SK-N-SH (cell line): ENCODE measurements around the gene ATXN10. TPM values are rescaled to one million over a fixed set of nuclear protein-coding genes. Genes with fewer than 3 reads are reported as not detected.

Experiments used
- CTCF ChIA-PET: fragments of 300-600, 350-600 bp; formaldehyde crosslinking; extraction: SDS; loops from one replicate; lab custom pipeline; 2021; lab: Yijun Ruan, JAX
- POLR2A ChIA-PET: fragments of 350-600 bp; sonication (Branson Sonifier 250); formaldehyde crosslinking; extraction: SDS; loops from one replicate; lab custom pipeline; 2020; ENCODE audit warnings: antibody characterized with exemption, inconsistent platforms; lab: Yijun Ruan, JAX
- DNase-seq: peaks from one replicate; pipeline ENCODE4 v3.0.0; 2012
- H2AFZ ChIP-seq: fragments of 200-600 bp; sonication (generic); 2 replicates; pipeline ENCODE4 v1.8.1; 2016; ENCODE audit warnings: antibody characterized with exemption, mild to moderate bottlenecking, low read depth
- H3F3A ChIP-seq: fragments of 200-600 bp; sonication (generic); replicated peaks from 2 replicates; pipeline ENCODE3; 2016; ENCODE audit warnings: antibody characterized with exemption, mild to moderate bottlenecking; ENCODE audit not compliant: insufficient read depth
- H3K27ac ChIP-seq, 2 experiments: fragments of 200-500 bp in 1 of 2; fragments of 200-600 bp in 1 of 2; sonication (Bioruptor generic) in 1 of 2; sonication (generic), shearing (Covaris generic) in 1 of 2; 2 replicates each; pipeline versions ENCODE4 v1.5.1 to v1.6.1; 2014 to 2016; ENCODE audit warnings: low read depth in 2 of 2, inconsistent platforms in 1 of 2, low read length in 1 of 2, mild to moderate bottlenecking in 1 of 2, mixed read lengths in 1 of 2
- H3K27me3 ChIP-seq: fragments of 200-600 bp; sonication (generic), shearing (Covaris generic); 2 replicates; pipeline ENCODE4 v1.6.1; 2016; ENCODE audit warnings: mixed run types; ENCODE audit not compliant: insufficient read depth
- H3K36me3 ChIP-seq, 2 experiments: fragments of 200-500 bp in 1 of 2; fragments of 200-600 bp in 1 of 2; sonication (Bioruptor generic) in 1 of 2; sonication (generic) in 1 of 2; replicated peaks in 1 of 2; 2 replicates each; pipeline versions ENCODE3 to v1.5.1; 2014 to 2016; ENCODE audit warnings: low read length in 1 of 2, mild to moderate bottlenecking in 1 of 2; ENCODE audit not compliant: insufficient read depth in 2 of 2, control insufficient read depth in 1 of 2
- H3K4me1 ChIP-seq, 2 experiments: fragments of 200-500 bp in 1 of 2; fragments of 200-600 bp in 1 of 2; sonication (Bioruptor generic) in 1 of 2; sonication (generic), shearing (Covaris generic) in 1 of 2; 2 replicates each; pipeline versions ENCODE4 v1.5.1 to v1.6.1; 2014 to 2016; ENCODE audit warnings: low read depth in 1 of 2, low read length in 1 of 2, mixed run types in 1 of 2; ENCODE audit not compliant: insufficient read depth in 2 of 2, control insufficient read depth in 1 of 2
- H3K4me2 ChIP-seq: fragments of 200-600 bp; sonication (generic), shearing (Covaris generic); 2 replicates; pipeline ENCODE4 v1.6.1; 2017; ENCODE audit warnings: mixed run types
- H3K4me3 ChIP-seq, 2 experiments: fragments of 200-500 bp in 1 of 2; fragments of 200-600 bp in 1 of 2; sonication (Bioruptor generic) in 1 of 2; sonication (generic), shearing (Covaris generic) in 1 of 2; 2 replicates each; pipeline versions ENCODE4 v1.5.1 to v1.8.1; 2014 to 2016; ENCODE audit warnings: low read depth in 2 of 2, inconsistent platforms in 1 of 2, low read length in 1 of 2, mild to moderate bottlenecking in 1 of 2, mixed read lengths in 1 of 2, moderate library complexity in 1 of 2
- H3K79me2 ChIP-seq: fragments of 200-600 bp; sonication (generic); 2 replicates; pipeline ENCODE4 v1.8.1; 2017; ENCODE audit warnings: mild to moderate bottlenecking; ENCODE audit not compliant: insufficient read depth
- H3K9ac ChIP-seq: fragments of 200-600 bp; sonication (generic); 2 replicates; pipeline ENCODE4 v1.6.1; 2017; ENCODE audit warnings: mixed run types
- H3K9me2 ChIP-seq: fragments of 200-600 bp; sonication (generic); 2 replicates; pipeline ENCODE4 v1.6.1; 2017; ENCODE audit warnings: mixed run types
- H3K9me3 ChIP-seq: fragments of 200-600 bp; sonication (generic); 2 replicates; pipeline ENCODE4 v1.6.1; 2017; ENCODE audit warnings: mixed run types, mild to moderate bottlenecking, moderate library complexity
- H4K20me1 ChIP-seq: fragments of 200-600 bp; sonication (generic); 2 replicates; pipeline ENCODE4 v1.6.1; 2017; ENCODE audit warnings: mild to moderate bottlenecking, mixed run types; ENCODE audit not compliant: insufficient read depth
- ELF1 ChIP-seq: IDR thresholded peaks from 2 replicates; pipeline ENCODE4 v1.4.0; 2012
- EP300 ChIP-seq, 2 experiments: IDR thresholded peaks; 2 replicates each; pipeline versions ENCODE4 v1.4.0 to v1.6.1; 2012; ENCODE audit warnings: borderline replicate concordance in 1 of 2, low read depth in 1 of 2, low read length in 1 of 2
- EZH2phosphoT487 ChIP-seq: fragments of 200-600 bp; sonication (generic); IDR thresholded peaks from 2 replicates; pipeline ENCODE4 v1.6.1; 2017; ENCODE audit warnings: low read depth, mixed run types, mild to moderate bottlenecking, antibody characterized with exemption, moderate library complexity, borderline replicate concordance
- FOXJ3 ChIP-seq: sonication (generic); formaldehyde crosslinking; IDR thresholded peaks from 2 replicates; pipeline ENCODE4 v1.5.1; 2020; ENCODE audit warnings: mild to moderate bottlenecking, missing genetic modification reagents
- MEF2A ChIP-seq: IDR thresholded peaks from 2 replicates; pipeline ENCODE4 v1.4.0; 2012; ENCODE audit warnings: low read depth, borderline replicate concordance
- MXI1 ChIP-seq: IDR thresholded peaks from 2 replicates; pipeline ENCODE4 v1.6.1; 2012; ENCODE audit warnings: mild to moderate bottlenecking, low read depth, low read length, improper control_type of control experiment
- NFIC ChIP-seq: IDR thresholded peaks from 2 replicates; pipeline ENCODE4 v1.4.0; 2012; ENCODE audit warnings: borderline replicate concordance
- RCOR1 ChIP-seq: fragments of 150-350 bp; IDR thresholded peaks from 2 replicates; pipeline ENCODE4 v1.6.1; 2017; ENCODE audit warnings: antibody characterized with exemption, low read length
- REST ChIP-seq: IDR thresholded peaks from 2 replicates; pipeline ENCODE4 v1.6.1; 2012; ENCODE audit warnings: mild to moderate bottlenecking, low read depth, low read length, moderate library complexity
- RXRA ChIP-seq: IDR thresholded peaks from 2 replicates; pipeline ENCODE4 v1.4.0; 2012; ENCODE audit warnings: low read depth, mild to moderate bottlenecking, borderline replicate concordance
- SMC3 ChIP-seq: IDR thresholded peaks from 2 replicates; pipeline ENCODE4 v1.6.1; 2012; ENCODE audit warnings: low read depth, low read length, improper control_type of control experiment
- TAF1 ChIP-seq: IDR thresholded peaks from 2 replicates; pipeline ENCODE4 v1.6.1; 2012; ENCODE audit warnings: low read depth, mild to moderate bottlenecking, low read length, moderate library complexity, borderline replicate concordance
- TCF12 ChIP-seq: IDR thresholded peaks from 2 replicates; pipeline ENCODE4 v1.4.0; 2012
- TEAD4 ChIP-seq: IDR thresholded peaks from 2 replicates; pipeline ENCODE4 v1.4.0; 2012; ENCODE audit warnings: mild to moderate bottlenecking, borderline replicate concordance; ENCODE audit not compliant: insufficient read depth
- USF1 ChIP-seq: IDR thresholded peaks from 2 replicates; pipeline ENCODE4 v1.4.0; 2012; ENCODE audit warnings: low read depth, borderline replicate concordance
- USF2 ChIP-seq: fragments of 150-350 bp; IDR thresholded peaks from 2 replicates; pipeline ENCODE4 v1.6.1; 2017; ENCODE audit warnings: antibody characterized with exemption, low read length, low read depth, borderline replicate concordance
- YY1 ChIP-seq: IDR thresholded peaks from 2 replicates; pipeline ENCODE4 v1.4.0; 2012; ENCODE audit warnings: low read depth, mild to moderate bottlenecking
- WGBS: methylation state at CpG from one replicate; pipeline ENCODE4 v1.1.6; 2017; ENCODE audit warnings: low lambda C conversion rate; 5-methylcytosine and 5-hydroxymethylcytosine counted together
- polyA plus RNA-seq, 3 experiments: library from polyadenylated mRNA; depleted of rRNA; stranded (reverse); fragments of >200 nt; gene quantifications; 2 replicates each; pipeline ENCODE4 v1.2.3, GENCODE V29; 2012
- TF ChIP-seq, protein P1 (sequence below): fragments of 200-600 bp; sonication (generic); IDR thresholded peaks from 2 replicates; pipeline ENCODE4 v1.6.1; 2017; ENCODE audit warnings: antibody characterized with exemption, mild to moderate bottlenecking, moderate library complexity

ATXN10 gene
- polyA plus RNA-seq, 1 of the 3 experiments (the other 2 are of a cell fraction): 202 TPM

GRCh38 chr22:45742866-45743450, 71.3 kb downstream of the ATXN10 start:
- Histone ChIP-seq H3K4me1 (no peaks in the 10 kb centered on the region), H4K20me1 (peaks cover 6% of the 10 kb centered on the region; the same call in 1 of the 2 replicates), H3K9me2 (no peaks in the 10 kb centered on the region)
- DNase-seq: no peak
- CTCF ChIA-PET: no interaction called here
- TF ChIP-seq SMC3 (no peak), RCOR1 (no peak), MXI1 (no peak), EP300 (IDR thresholded peaks at IDR 0.05; ENCODE audit: borderline replicate concordance in 1 of 2, low read depth in 1 of 2, low read length in 1 of 2) (no peak), ELF1 (no peak), YY1 (no peak), TAF1 (no peak), USF2 (no peak), TEAD4 (no peak), RXRA (no peak), EZH2phosphoT487 (no peak), MEF2A (no peak), REST (no peak)
- TF ChIP-seq, all 33 proteins: peak for 0
- H3K9me3 ChIP-seq: no peaks in the 10 kb centered on the region
- no peak overlapping the region for H3K4me3 ChIP-seq
- H3K27ac ChIP-seq: no peak overlapping the region
- H3K27me3 ChIP-seq: no peaks in the 10 kb centered on the region
- peaks cover 67 to 83% of the 10 kb centered on the region in 2 experiments for H3K36me3 ChIP-seq
- POLR2A ChIA-PET: no interaction called here
- 91% methylated on average over 8 of the region's 8 CpGs for WGBS
- H3K9ac ChIP-seq: no peak overlapping the region
- peaks cover 49% of the 10 kb centered on the region; the same call in 1 of the 2 replicates for H3K79me2 ChIP-seq
- peaks cover 3% of the 10 kb centered on the region for H3F3A ChIP-seq
- no peak overlapping the region for H3K4me2 ChIP-seq
- no peak overlapping the region for H2AFZ ChIP-seq

- H3K9me2 ChIP-seq: no peaks in the 10 kb centered on the region
- peaks cover 48% of the 10 kb centered on the region; the same call in 1 of the 2 replicates for H3K79me2 ChIP-seq
- DNase-seq: no peak
- TF ChIP-seq TEAD4: no peak
- no peak for TF ChIP-seq FOXJ3 (CRISPR knock-in tag)
- TF ChIP-seq NFIC: no peak
- TF ChIP-seq, protein P1, sequence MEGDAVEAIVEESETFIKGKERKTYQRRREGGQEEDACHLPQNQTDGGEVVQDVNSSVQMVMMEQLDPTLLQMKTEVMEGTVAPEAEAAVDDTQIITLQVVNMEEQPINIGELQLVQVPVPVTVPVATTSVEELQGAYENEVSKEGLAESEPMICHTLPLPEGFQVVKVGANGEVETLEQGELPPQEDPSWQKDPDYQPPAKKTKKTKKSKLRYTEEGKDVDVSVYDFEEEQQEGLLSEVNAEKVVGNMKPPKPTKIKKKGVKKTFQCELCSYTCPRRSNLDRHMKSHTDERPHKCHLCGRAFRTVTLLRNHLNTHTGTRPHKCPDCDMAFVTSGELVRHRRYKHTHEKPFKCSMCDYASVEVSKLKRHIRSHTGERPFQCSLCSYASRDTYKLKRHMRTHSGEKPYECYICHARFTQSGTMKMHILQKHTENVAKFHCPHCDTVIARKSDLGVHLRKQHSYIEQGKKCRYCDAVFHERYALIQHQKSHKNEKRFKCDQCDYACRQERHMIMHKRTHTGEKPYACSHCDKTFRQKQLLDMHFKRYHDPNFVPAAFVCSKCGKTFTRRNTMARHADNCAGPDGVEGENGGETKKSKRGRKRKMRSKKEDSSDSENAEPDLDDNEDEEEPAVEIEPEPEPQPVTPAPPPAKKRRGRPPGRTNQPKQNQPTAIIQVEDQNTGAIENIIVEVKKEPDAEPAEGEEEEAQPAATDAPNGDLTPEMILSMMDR: no peak
- no peak for TF ChIP-seq ELF1
- no peak for TF ChIP-seq USF1
- TF ChIP-seq TCF12: no peak
Observed at GRCh38 chr22:45743687-45744086, 72.1 kb downstream of the ATXN10 start.

More at GRCh38 chr22:45743687-45744086, 72.1 kb downstream of the ATXN10 start:
- Histone ChIP-seq H3K27me3 (no peaks in the 10 kb centered on the region), H2AFZ (no peak overlapping the region), H3F3A (no peaks in the 10 kb centered on the region), H3K36me3 (peaks cover 64 to 76% of the 10 kb centered on the region in 2 experiments), H3K9ac (no peak overlapping the region), H3K4me1 (no peaks in the 10 kb centered on the region), H4K20me1 (peaks cover 6% of the 10 kb centered on the region; the same call in 1 of the 2 replicates), H3K9me3 (no peaks in the 10 kb centered on the region), H3K4me3 (no peak overlapping the region), H3K27ac (no peak overlapping the region), H3K4me2 (no peak overlapping the region)
- POLR2A ChIA-PET: no interaction called here
- 100% methylated on average over 1 of the region's 1 CpG for WGBS
- CTCF ChIA-PET: no interaction called here
